Uterus (tissue), 2 donors: ENCODE results near the gene PPARGC1A.

Experiments
- POLR2A ChIP-seq, 2 donors: fragments of 450-650 bp; IDR thresholded peaks; one replicate each; pipeline ENCODE4 v1.6.1; 2016; ENCODE audit warnings: antibody characterized with exemption in 2 of 2, mild to moderate bottlenecking in 1 of 2, moderate library complexity in 1 of 2
- TF ChIP-seq, protein P1 (sequence below), 4 experiments: fragments of 200-600 bp in 2 of 4; fragments of 450-650 bp in 2 of 4; sonication (generic) in 2 of 4; IDR thresholded peaks; one replicate each; pipeline ENCODE4 v1.5.1; 2016 to 2019; ENCODE audit warnings: antibody characterized with exemption in 4 of 4, mild to moderate bottlenecking in 2 of 4, moderate library complexity in 1 of 4

DNA sequence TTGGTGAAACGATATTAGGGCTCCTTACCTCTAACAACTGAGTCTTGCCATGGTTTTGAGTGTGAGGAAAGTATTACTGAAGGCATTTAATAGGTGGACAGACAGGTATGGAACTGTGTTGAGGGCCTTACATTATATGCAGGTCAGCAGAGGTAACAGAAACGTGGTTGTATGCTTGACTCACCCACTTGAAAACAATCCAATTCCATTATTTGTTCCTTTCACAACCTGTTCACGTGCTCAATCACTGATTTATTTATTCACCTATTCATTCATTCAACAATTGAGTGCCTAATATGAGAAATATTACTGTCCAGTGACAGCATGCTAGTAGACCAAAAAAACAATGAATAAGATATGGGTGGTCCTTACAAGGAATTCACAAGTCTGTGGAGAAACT lies 33.3 kb upstream of the PPARGC1A start:
- TF ChIP-seq, protein P1, sequence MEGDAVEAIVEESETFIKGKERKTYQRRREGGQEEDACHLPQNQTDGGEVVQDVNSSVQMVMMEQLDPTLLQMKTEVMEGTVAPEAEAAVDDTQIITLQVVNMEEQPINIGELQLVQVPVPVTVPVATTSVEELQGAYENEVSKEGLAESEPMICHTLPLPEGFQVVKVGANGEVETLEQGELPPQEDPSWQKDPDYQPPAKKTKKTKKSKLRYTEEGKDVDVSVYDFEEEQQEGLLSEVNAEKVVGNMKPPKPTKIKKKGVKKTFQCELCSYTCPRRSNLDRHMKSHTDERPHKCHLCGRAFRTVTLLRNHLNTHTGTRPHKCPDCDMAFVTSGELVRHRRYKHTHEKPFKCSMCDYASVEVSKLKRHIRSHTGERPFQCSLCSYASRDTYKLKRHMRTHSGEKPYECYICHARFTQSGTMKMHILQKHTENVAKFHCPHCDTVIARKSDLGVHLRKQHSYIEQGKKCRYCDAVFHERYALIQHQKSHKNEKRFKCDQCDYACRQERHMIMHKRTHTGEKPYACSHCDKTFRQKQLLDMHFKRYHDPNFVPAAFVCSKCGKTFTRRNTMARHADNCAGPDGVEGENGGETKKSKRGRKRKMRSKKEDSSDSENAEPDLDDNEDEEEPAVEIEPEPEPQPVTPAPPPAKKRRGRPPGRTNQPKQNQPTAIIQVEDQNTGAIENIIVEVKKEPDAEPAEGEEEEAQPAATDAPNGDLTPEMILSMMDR (IDR thresholded peaks at IDR 0.05): no peak
- no peak for TF ChIP-seq POLR2A (IDR thresholded peaks at IDR 0.05)
